Upper lobe of left lung (tissue), 6 donors: ENCODE measurements around the gene TSSK1B. TPM values are rescaled to one million over a fixed set of nuclear protein-coding genes. Genes with fewer than 3 reads are reported as not detected.

Experiments
- ATAC-seq, 2 donors: fragments of 200-7000 bp; cut with Tn5 transposase; one replicate each; pipeline ENCODE4 v1.9.1; 2022; ENCODE audit warnings: mild to moderate bottlenecking in 2 of 2, moderate library complexity in 2 of 2; ENCODE audit not compliant: low FRiP score in 2 of 2
- DNase-seq, 2 donors: peaks; one replicate each; pipeline ENCODE4 v3.0.0-alpha.2; 2019 to 2020
- H3K27ac ChIP-seq, 4 donors: fragments of 200-600 bp; sonication (generic); one replicate each; pipeline ENCODE4 v1.5.1; 2016 to 2019
- H3K27me3 ChIP-seq, 4 donors: fragments of 200-600 bp; sonication (generic); one replicate each; pipeline ENCODE4 v1.5.1; 2017 to 2019
- H3K36me3 ChIP-seq, 4 donors: fragments of 200-600 bp; sonication (generic); one replicate each; pipeline ENCODE4 v1.5.1; 2016 to 2019
- H3K4me1 ChIP-seq, 4 donors: fragments of 200-600 bp; sonication (generic); one replicate each; pipeline ENCODE4 v1.5.1; 2018 to 2019
- H3K4me3 ChIP-seq, 4 donors: fragments of 200-600 bp; sonication (generic); one replicate each; pipeline ENCODE4 v1.5.1; 2017 to 2019; ENCODE audit warnings: mild to moderate bottlenecking in 2 of 4, moderate library complexity in 1 of 4
- H3K9me3 ChIP-seq, 4 donors: fragments of 200-600 bp; sonication (generic); one replicate each; pipeline ENCODE4 v1.5.1; 2018 to 2019
- CTCF ChIP-seq, 6 experiments: fragments of 450-650 bp in 4 of 6; fragments of 200-600 bp in 2 of 6; sonication (generic) in 2 of 6; IDR thresholded peaks; one replicate each; pipeline ENCODE4 v1.5.1; 2016 to 2019; ENCODE audit warnings: antibody characterized with exemption in 6 of 6
- EP300 ChIP-seq, 4 donors: sonication (generic); formaldehyde crosslinking; IDR thresholded peaks; one replicate each; pipeline ENCODE4 v1.5.1; 2017; ENCODE audit warnings: antibody characterized with exemption in 4 of 4, control low read depth in 2 of 4
- POLR2A ChIP-seq, 4 donors: fragments of 450-650 bp; IDR thresholded peaks; one replicate each; pipeline ENCODE4 v1.5.1; 2016 to 2017; ENCODE audit warnings: antibody characterized with exemption in 4 of 4, mild to moderate bottlenecking in 2 of 4
- POLR2AphosphoS5 ChIP-seq, 2 donors: sonication (generic); formaldehyde crosslinking; IDR thresholded peaks; one replicate each; pipeline ENCODE4 v1.5.1; 2017; ENCODE audit warnings: antibody characterized with exemption in 2 of 2
- WGBS, 2 donors: methylation state at CpG; one replicate each; pipeline ENCODE4 v1.1.5; 2017 to 2018; 5-methylcytosine and 5-hydroxymethylcytosine counted together
- total RNA-seq, 6 donors: library from RNA; depleted of rRNA in 4 of 6; stranded (reverse); fragments of >200 nt in 4 of 6; gene quantifications; one replicate each; pipeline versions ENCODE4 v1.1.0 to v1.2.1, GENCODE V29; 2016 to 2021
- donor health status: DM: no; HTN: no; CAD: no; lungs with moderate emphysema.
- donor health status: DM: no; HTN: yes; CAD: no; lungs with severe emphysema.

Gene TSSK1B
- total RNA-seq, 6 donors from 2014 or later = 0.09 to 0.30 (median 0.15) TPM; not detected in 3

GRCh38 chr5:113447498-113448050, 12.8 kb upstream of the TSSK1B start:
- 65 to 73% methylated on average over 4 of the region's 4 CpGs for WGBS, 2 donors
- Histone ChIP-seq H3K4me1 (no peaks in the 10 kb centered on the region), H3K27me3 (no peaks in the 10 kb centered on the region), H3K27ac (no peak overlapping the region), H3K9me3 (peaks cover 0 to 5% (median 2%) of the 10 kb centered on the region in 4 donors), H3K4me3 (no peak overlapping the region), H3K36me3 (no peaks in the 10 kb centered on the region)
- ATAC-seq (no peak), DNase-seq (no peak)
- TF ChIP-seq EP300 (IDR thresholded peaks at IDR 0.05) = no peak
- TF ChIP-seq POLR2AphosphoS5 (IDR thresholded peaks at IDR 0.05) = no peak
- no peak for TF ChIP-seq POLR2A (IDR thresholded peaks at IDR 0.05)
- TF ChIP-seq CTCF (IDR thresholded peaks at IDR 0.05) = no peak

- peaks cover 0 to 5% (median 2%) of the 10 kb centered on the region in 4 donors for H3K9me3 ChIP-seq
- H3K36me3 ChIP-seq = no peaks in the 10 kb centered on the region
- WGBS, 2 donors = 82 to 85% methylated on average over 2 of the region's 2 CpGs
- H3K4me3 ChIP-seq = no peak overlapping the region
- no peak for ATAC-seq
- no peaks in the 10 kb centered on the region for H3K27me3 ChIP-seq
- DNase-seq = no peak
- H3K27ac ChIP-seq = no peak overlapping the region
- TF ChIP-seq POLR2A (IDR thresholded peaks at IDR 0.05) = no peak
- TF ChIP-seq POLR2AphosphoS5 (IDR thresholded peaks at IDR 0.05) = no peak
- no peak for TF ChIP-seq EP300 (IDR thresholded peaks at IDR 0.05)
- TF ChIP-seq CTCF (IDR thresholded peaks at IDR 0.05) = no peak
- H3K4me1 ChIP-seq = no peaks in the 10 kb centered on the region
Measured at GRCh38 chr5:113446358-113446927, 11.7 kb upstream of the TSSK1B start.

- no peak overlapping the region for H3K4me3 ChIP-seq
- H3K9me3 ChIP-seq = no peaks in the 10 kb centered on the region
- WGBS, 2 donors = 68% methylated on average over 1 of the region's 1 CpG
- TF ChIP-seq POLR2A (IDR thresholded peaks at IDR 0.05) (no peak), EP300 (IDR thresholded peaks at IDR 0.05) (no peak)
- H3K27ac ChIP-seq = no peak overlapping the region
- H3K36me3 ChIP-seq = no peaks in the 10 kb centered on the region
- H3K4me1 ChIP-seq = no peaks in the 10 kb centered on the region
- no peak for DNase-seq
- no peak for ATAC-seq
- H3K27me3 ChIP-seq = no peaks in the 10 kb centered on the region
Measured at GRCh38 chr5:113437111-113437510, 2.3 kb upstream of the TSSK1B start.

- Histone ChIP-seq H3K4me1 (no peaks in the 10 kb centered on the region), H3K27me3 (no peaks in the 10 kb centered on the region), H3K36me3 (no peaks in the 10 kb centered on the region), H3K4me3 (no peak overlapping the region), H3K9me3 (no peaks in the 10 kb centered on the region), H3K27ac (no peak overlapping the region)
- ATAC-seq (no peak), DNase-seq (peak in 1 of 2 donors; percentile 25)
- TF ChIP-seq POLR2AphosphoS5 (IDR thresholded peaks at IDR 0.05) = no peak
- no peak for TF ChIP-seq CTCF (IDR thresholded peaks at IDR 0.05)
- no peak for TF ChIP-seq POLR2A (IDR thresholded peaks at IDR 0.05)
- TF ChIP-seq EP300 (IDR thresholded peaks at IDR 0.05) = no peak
- WGBS, 2 donors = 80 to 100% methylated on average over 1 to 3 of the region's 4 CpGs
Measured at GRCh38 chr5:113435575-113435974, 786 bp upstream of the TSSK1B start.

GRCh38 chr5:113433862-113434612, 752 bp downstream of the TSSK1B start:
- DNase-seq (peak in 1 of 2 donors; percentile 47), ATAC-seq (no peak)
- Histone ChIP-seq H3K4me3 (no peak overlapping the region), H3K27me3 (no peaks in the 10 kb centered on the region), H3K36me3 (no peaks in the 10 kb centered on the region), H3K9me3 (no peaks in the 10 kb centered on the region), H3K4me1 (no peaks in the 10 kb centered on the region), H3K27ac (no peak overlapping the region)
- no peak for TF ChIP-seq POLR2A (IDR thresholded peaks at IDR 0.05)
- 95 to 96% methylated on average over 23 to 38 of the region's 38 CpGs for WGBS, 2 donors
